HEK293T (cell line): ENCODE results near the gene GTSF1L.

Source experiments
- CTCF ChIA-PET: fragments of 350-600 bp; formaldehyde crosslinking; extraction: SDS; loops from one replicate; lab custom pipeline; 2021; ENCODE audit warnings: antibody characterized with exemption, inconsistent platforms; lab: Yijun Ruan, JAX
- POLR2A ChIA-PET: fragments of 350-600 bp; formaldehyde crosslinking; extraction: SDS; loops from one replicate; lab custom pipeline; 2020; ENCODE audit warnings: antibody characterized with exemption, inconsistent platforms; lab: Yijun Ruan, JAX
- DNase-seq: peaks from one replicate; pipeline ENCODE4 v3.0.0; 2012; ENCODE audit warnings: mixed read lengths; ENCODE audit errors: extremely low spot score
- ARNT ChIP-seq: fragments of 450-650 bp; IDR thresholded peaks from 2 replicates; pipeline ENCODE4 v1.6.1; 2017; ENCODE audit warnings: mild to moderate bottlenecking
- BHLHE40 ChIP-seq: fragments of 450-650 bp; IDR thresholded peaks from 2 replicates; pipeline ENCODE4 v1.6.1; 2016; ENCODE audit warnings: mild to moderate bottlenecking, moderate library complexity, borderline replicate concordance
- CTBP1 ChIP-seq: fragments of 450-650 bp; IDR thresholded peaks from 2 replicates; pipeline ENCODE4 v1.6.1; 2016; ENCODE audit warnings: borderline replicate concordance
- ELF4 ChIP-seq: fragments of 450-650 bp; IDR thresholded peaks from 2 replicates; pipeline ENCODE4 v1.6.1; 2017; ENCODE audit warnings: antibody characterized with exemption
- FOXA1 ChIP-seq: fragments of 450-650 bp; IDR thresholded peaks from 2 replicates; pipeline ENCODE4 v1.6.1; 2016; ENCODE audit warnings: mild to moderate bottlenecking
- FOXK2 ChIP-seq: fragments of 450-650 bp; IDR thresholded peaks from 2 replicates; pipeline ENCODE4 v1.6.1; 2016; ENCODE audit warnings: mild to moderate bottlenecking
- FOXM1 ChIP-seq: fragments of 450-650 bp; IDR thresholded peaks from 2 replicates; pipeline ENCODE4 v1.6.1; 2017; ENCODE audit warnings: mild to moderate bottlenecking, borderline replicate concordance
- HDGF ChIP-seq: fragments of 450-650 bp; IDR thresholded peaks from 2 replicates; pipeline ENCODE4 v1.6.1; 2017; ENCODE audit warnings: antibody characterized with exemption, borderline replicate concordance
- L3MBTL2 ChIP-seq: fragments of 450-650 bp; conservative IDR thresholded peaks from 2 replicates; pipeline ENCODE4 v1.6.1; 2016; ENCODE audit warnings: mild to moderate bottlenecking
- LEF1 ChIP-seq: fragments of 450-650 bp; IDR thresholded peaks from 2 replicates; pipeline ENCODE4 v1.6.1; 2017; ENCODE audit warnings: mild to moderate bottlenecking, borderline replicate concordance
- NFRKB ChIP-seq: fragments of 450-650 bp; IDR thresholded peaks from 2 replicates; pipeline ENCODE4 v1.6.1; 2016; ENCODE audit warnings: mild to moderate bottlenecking, moderate library complexity
- SP1 ChIP-seq: fragments of 450-650 bp; IDR thresholded peaks from 2 replicates; pipeline ENCODE4 v1.6.1; 2017
- SUZ12 ChIP-seq: fragments of 450-650 bp; IDR thresholded peaks from 2 replicates; pipeline ENCODE4 v1.6.1; 2016; ENCODE audit warnings: mild to moderate bottlenecking
- TARDBP ChIP-seq: fragments of 450-650 bp; IDR thresholded peaks from 2 replicates; pipeline ENCODE4 v1.6.1; 2016
- ZNF384 ChIP-seq: fragments of 450-650 bp; IDR thresholded peaks from 2 replicates; pipeline ENCODE4 v1.6.1; 2016
- TF ChIP-seq, protein P1 (sequence below): fragments of 450-650 bp; IDR thresholded peaks from 2 replicates; pipeline ENCODE4 v1.6.1; 2016

The GTSF1L gene

DNA sequence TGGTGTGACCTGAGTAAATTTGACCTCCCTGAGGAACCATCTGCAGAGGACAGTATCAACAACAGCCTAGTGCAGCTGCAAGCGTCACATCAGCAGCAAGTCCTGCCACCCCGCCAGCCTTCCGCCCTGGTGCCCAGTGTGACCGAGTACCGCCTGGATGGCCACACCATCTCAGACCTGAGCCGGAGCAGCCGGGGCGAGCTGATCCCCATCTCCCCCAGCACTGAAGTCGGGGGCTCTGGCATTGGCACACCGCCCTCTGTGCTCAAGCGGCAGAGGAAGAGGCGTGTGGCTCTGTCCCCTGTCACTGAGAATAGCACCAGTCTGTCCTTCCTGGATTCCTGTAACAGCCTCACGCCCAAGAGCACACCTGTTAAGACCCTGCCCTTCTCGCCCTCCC, 24.3 kb downstream of the GTSF1L start:
- DNase-seq, result no peak
- TF ChIP-seq BHLHE40, result no peak
- TF ChIP-seq ZNF384, result no peak
- TF ChIP-seq, protein P1, sequence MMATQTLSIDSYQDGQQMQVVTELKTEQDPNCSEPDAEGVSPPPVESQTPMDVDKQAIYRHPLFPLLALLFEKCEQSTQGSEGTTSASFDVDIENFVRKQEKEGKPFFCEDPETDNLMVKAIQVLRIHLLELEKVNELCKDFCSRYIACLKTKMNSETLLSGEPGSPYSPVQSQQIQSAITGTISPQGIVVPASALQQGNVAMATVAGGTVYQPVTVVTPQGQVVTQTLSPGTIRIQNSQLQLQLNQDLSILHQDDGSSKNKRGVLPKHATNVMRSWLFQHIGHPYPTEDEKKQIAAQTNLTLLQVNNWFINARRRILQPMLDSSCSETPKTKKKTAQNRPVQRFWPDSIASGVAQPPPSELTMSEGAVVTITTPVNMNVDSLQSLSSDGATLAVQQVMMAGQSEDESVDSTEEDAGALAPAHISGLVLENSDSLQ, result no peak
- no peak for TF ChIP-seq ELF4
- no peak for TF ChIP-seq HDGF
- no peak for TF ChIP-seq FOXK2
- TF ChIP-seq ARNT, result no peak
- no peak for TF ChIP-seq FOXA1
- TF ChIP-seq FOXM1, result no peak
- no peak for TF ChIP-seq NFRKB
- no peak for TF ChIP-seq CTBP1
- TF ChIP-seq SUZ12, result no peak
- TF ChIP-seq TARDBP, result no peak
- no peak for TF ChIP-seq SP1
- TF ChIP-seq L3MBTL2, result no peak
- no peak for TF ChIP-seq LEF1
- ChIA-PET POLR2A (no interaction called here), CTCF (no interaction called here)

DNA sequence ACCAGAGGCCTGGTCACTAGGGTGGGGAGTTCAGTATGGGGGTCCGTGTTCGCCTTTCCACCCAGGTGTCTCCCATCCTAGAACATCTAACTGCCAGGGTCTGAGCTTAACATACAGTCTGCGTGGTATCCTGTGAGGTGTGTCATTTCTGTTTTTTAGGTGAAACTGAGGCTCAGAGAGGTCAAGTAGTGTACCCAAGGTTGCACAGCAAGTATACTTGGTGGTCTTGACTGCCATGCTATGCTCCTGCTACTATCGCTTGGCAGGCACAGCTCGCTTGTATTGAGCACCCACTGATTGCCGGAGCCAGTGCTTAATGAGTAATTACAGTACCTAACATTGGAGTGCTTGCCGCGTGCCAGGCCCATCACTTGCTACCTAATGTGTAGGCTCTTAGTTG, 26.2 kb downstream of the GTSF1L start:
- POLR2A ChIA-PET, result no interaction called here
- DNase-seq, result no peak
- CTCF ChIA-PET, result no interaction called here
- no peak for TF ChIP-seq LEF1
- TF ChIP-seq ELF4, result no peak
- TF ChIP-seq SUZ12, result no peak
- TF ChIP-seq, protein P1, result no peak
- TF ChIP-seq FOXK2, result no peak
- TF ChIP-seq HDGF, result no peak
- no peak for TF ChIP-seq FOXA1

DNA sequence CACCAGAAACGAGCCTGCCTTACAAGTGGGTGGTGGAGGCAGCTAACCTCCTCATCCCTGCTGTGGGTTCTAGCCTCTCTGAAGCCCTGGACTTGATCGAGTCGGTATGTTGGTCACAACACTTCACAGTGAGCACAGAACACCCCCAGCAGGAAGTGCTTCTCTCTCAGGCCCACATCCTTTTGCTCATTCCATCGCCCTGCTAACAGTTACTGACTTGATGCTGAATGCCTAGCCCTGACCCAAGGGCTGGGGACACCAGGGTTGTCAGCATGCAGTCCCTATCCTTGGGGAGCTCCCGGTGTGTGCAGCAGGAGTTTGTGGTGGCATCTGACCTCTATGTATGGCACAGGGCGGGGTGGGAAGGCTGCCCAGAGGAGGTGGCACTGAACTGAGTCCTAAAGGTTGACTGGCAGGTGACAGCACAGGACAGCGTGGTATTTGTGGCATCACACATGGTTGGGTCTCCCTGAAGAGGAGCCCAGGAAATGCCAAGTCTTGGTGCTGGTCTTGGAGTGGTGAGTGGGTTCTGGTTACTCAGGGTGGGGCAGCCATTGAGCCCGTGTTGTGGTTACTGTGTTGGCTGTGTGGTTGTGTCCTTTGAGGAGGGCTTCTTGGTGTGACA, 26.7 kb downstream of the GTSF1L start:
- CTCF ChIA-PET, result no interaction called here
- no peak for DNase-seq
- POLR2A ChIA-PET, result no interaction called here
- no peak for TF ChIP-seq LEF1
- no peak for TF ChIP-seq ELF4
- TF ChIP-seq CTBP1, result no peak
- TF ChIP-seq SP1, result no peak
- no peak for TF ChIP-seq SUZ12
- no peak for TF ChIP-seq TARDBP

DNA sequence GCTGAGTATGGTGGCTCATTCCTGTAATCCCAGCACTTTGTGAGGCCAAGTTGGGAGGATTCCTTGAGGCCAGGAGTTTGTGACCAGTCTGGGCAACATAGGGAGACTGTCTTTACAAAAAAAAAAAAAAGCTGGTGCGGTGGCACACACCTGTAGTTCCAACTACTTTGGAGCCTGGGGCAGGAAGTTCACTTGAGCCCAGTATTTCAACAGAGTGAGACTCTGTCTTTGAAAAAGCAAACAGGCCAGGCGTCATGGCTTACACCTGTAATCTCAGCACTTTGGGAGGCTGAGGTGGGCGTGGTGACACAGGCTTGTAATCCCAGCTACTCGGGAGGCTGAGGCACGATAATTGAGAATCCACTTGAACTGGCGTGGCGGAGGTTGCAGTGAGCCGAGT, 31.2 kb downstream of the GTSF1L start:
- POLR2A ChIA-PET, result no interaction called here
- DNase-seq, result no peak
- CTCF ChIA-PET, result no interaction called here
- TF ChIP-seq ZNF384 (no peak), CTBP1 (no peak), ARNT (no peak), ELF4 (no peak), BHLHE40 (no peak), FOXA1 (no peak), FOXM1 (no peak), TARDBP (no peak), FOXK2 (no peak), SUZ12 (no peak), LEF1 (no peak), HDGF (no peak), SP1 (no peak)
- TF ChIP-seq, protein P1, result no peak

DNA sequence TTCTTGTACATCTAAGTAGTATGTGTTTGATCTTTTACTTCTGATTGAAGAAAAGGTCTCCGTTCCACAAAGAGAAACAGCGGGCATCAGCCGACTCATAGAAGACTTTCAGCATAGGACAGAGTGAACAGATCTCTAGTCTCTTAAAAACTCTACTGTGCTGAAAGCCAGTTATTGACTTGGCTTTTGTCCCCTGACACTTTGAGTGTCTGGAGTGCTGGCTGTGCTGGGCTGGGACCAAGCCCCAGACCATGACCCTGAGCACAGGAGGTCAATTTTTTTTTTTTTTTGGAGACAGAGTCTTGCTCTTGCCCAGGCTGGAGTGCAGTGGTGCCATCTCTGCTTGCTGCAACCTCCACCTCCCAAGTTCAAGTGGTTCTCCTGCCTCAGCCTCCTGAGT, 32.0 kb downstream of the GTSF1L start:
- ChIA-PET CTCF (no interaction called here), POLR2A (no interaction called here)
- DNase-seq, result no peak
- no peak for TF ChIP-seq CTBP1
- no peak for TF ChIP-seq SP1
- TF ChIP-seq FOXM1, result no peak
- TF ChIP-seq SUZ12, result no peak
- no peak for TF ChIP-seq LEF1
- TF ChIP-seq ZNF384, result no peak
- no peak for TF ChIP-seq ARNT
- TF ChIP-seq NFRKB, result no peak
- no peak for TF ChIP-seq FOXA1

DNA sequence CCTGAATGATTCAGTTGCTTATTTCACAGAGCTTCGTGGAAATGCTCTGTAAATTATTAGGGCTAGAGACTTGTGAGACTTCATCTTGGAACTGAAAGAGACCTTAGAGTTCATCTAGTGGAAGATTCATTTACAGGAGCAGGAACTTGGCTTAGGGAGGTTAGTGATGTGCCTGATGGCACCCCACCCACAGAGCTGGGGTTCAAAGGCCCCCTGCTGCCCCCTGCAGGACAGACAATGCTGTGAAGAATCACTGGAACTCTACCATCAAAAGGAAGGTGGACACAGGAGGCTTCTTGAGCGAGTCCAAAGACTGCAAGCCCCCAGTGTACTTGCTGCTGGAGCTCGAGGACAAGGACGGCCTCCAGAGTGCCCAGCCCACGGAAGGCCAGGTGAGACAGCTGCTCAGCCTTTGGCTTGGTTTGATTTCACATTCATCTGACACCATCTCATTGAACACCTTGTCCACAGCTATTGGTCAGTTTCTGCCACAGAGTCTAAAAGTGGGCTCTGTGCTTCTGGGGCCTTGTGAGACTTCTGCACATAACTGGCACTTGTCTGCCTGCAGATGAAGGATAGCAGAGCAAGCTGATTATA, 34.8 kb downstream of the GTSF1L start:
- ChIA-PET CTCF (interaction anchor here (1.0 to 1.1 kb wide), 2 partner anchors 12 to 154 kb away, joined by 4 to 7 read pairs; no protein-coding TSS in a partner anchor), POLR2A (interaction anchor here (0.6 to 0.7 kb wide), 2 partner anchors 25 to 107 kb away, joined by 3 to 4 read pairs; no protein-coding TSS in a partner anchor)
- TF ChIP-seq FOXA1, result no peak
- TF ChIP-seq ELF4, result no peak
- TF ChIP-seq ZNF384, result no peak
- no peak for TF ChIP-seq L3MBTL2
- no peak for TF ChIP-seq TARDBP
- TF ChIP-seq NFRKB, result no peak
- no peak for TF ChIP-seq BHLHE40
- TF ChIP-seq LEF1, result no peak
- TF ChIP-seq FOXM1, result no peak
- TF ChIP-seq HDGF, result no peak
- no peak for TF ChIP-seq ARNT
- TF ChIP-seq, protein P1, result no peak
- no peak for TF ChIP-seq SUZ12
- TF ChIP-seq CTBP1, result no peak
- TF ChIP-seq FOXK2, result no peak
- no peak for TF ChIP-seq SP1
- peak; percentile 56 for DNase-seq
